PC-3 (cell line): Measurements from ENCODE around the gene FAM89B.
"Not testable (repeated sequence)": the region's sequence is repeated elsewhere in the genome, so short reads cannot be mapped to it uniquely, and the experiment has no call there.

Experiments used
- EZH2 ChIP-seq: fragments of 300-600 bp; sonication (generic); IDR thresholded peaks from one replicate; pipeline ENCODE4 v1.6.1; 2017; ENCODE audit warnings: antibody characterized with exemption, mild to moderate bottlenecking, low read length; ENCODE audit not compliant: unreplicated experiment
- TF ChIP-seq, protein P1 (sequence below): fragments of 300-600 bp; sonication (generic); conservative IDR thresholded peaks from 2 replicates; pipeline ENCODE4 v1.5.1; 2017; ENCODE audit warnings: antibody characterized with exemption, low read depth, mild to moderate bottlenecking, low read length

DNA sequence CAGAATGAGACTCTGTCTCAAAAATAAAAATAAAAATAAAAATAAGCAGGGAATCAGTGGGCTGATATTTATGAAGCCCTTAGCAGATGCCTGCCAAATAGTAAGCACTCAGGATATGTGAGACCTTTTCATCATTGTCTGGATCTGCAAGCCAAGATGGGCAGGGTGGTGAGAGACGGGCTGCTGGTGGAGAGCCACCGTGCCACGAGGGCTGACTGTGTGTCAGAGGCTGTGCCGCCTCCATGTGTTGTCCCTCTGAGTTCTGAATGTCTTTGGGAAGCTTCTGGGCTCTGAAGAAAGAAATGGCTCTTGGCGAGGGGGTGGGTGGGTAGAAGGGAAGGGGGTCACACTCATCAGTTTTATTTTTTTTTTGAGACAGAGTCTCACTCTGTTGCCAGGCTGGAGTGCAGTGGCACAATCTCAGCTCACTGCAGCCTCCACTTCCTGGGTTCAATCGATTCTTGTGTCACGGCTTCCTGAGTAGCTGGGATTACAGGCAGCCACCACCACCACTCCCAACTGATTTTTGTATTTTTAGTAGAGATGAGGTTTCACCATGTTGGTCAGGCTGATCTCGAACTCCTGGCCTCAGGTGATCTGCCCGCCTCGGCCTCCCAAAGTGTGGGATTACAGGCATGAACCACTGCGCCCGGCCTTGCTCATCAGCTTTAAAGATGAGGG, 7.3 kb upstream of the FAM89B start:
- TF ChIP-seq, protein P1, sequence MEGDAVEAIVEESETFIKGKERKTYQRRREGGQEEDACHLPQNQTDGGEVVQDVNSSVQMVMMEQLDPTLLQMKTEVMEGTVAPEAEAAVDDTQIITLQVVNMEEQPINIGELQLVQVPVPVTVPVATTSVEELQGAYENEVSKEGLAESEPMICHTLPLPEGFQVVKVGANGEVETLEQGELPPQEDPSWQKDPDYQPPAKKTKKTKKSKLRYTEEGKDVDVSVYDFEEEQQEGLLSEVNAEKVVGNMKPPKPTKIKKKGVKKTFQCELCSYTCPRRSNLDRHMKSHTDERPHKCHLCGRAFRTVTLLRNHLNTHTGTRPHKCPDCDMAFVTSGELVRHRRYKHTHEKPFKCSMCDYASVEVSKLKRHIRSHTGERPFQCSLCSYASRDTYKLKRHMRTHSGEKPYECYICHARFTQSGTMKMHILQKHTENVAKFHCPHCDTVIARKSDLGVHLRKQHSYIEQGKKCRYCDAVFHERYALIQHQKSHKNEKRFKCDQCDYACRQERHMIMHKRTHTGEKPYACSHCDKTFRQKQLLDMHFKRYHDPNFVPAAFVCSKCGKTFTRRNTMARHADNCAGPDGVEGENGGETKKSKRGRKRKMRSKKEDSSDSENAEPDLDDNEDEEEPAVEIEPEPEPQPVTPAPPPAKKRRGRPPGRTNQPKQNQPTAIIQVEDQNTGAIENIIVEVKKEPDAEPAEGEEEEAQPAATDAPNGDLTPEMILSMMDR = not testable (repeated sequence)
- not testable (repeated sequence) for TF ChIP-seq EZH2
